Activated CD8-positive, alpha-beta memory T cell treated with anti-CD3 and anti-CD28 coated beads, Interleukin-2, amount 50 U/mL, for 1 hour (primary cell): ENCODE data around the gene RPL29.
"Not testable (repeated sequence)": the region's sequence is repeated elsewhere in the genome, so short reads cannot be mapped to it uniquely, and the experiment has no call there.

Source experiments
- DNase-seq: peaks from one replicate; pipeline ENCODE4 v3.0.0-alpha.2; 2020; ENCODE audit errors: extremely low read depth

The RPL29 gene

DNA sequence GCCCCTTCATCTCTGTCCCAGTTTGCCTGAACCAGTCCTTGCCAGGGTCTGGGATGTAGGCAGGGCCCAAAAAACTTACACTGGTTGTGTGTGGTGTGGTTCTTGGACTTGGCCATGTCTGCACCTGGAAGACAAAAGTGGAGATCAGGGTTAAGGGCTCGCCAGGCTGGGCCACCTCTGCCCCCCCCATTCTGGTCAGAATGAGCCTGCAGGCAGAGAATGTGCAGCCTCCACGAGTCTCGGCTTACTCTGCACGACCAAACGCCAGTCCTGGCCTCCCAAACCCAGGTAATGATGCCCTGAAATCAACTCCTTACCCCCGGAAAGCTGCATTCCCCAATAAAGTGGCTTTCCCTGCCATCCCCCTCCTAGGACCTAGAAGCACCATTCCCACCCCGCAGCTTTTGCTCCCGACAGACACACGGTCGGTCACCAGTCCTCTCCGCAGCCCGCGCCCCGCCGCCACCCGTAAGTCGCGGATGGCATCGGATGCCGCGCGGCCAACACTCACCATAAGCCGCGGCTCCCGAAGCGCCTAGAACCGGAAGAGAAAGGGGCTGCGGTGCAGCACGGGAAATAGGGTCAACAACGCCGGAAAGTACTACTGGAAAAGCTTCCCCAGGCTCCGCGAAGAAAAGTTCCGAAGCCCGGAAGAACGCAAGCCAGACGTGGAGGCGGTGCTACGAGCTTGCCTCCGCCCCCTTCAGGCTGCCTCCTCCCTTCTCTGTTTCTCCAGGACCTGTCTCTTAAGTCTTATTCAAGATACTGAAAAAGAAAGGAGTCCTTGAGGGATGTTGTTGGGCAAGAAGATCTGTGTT is at the start of gene RPL29:
TSS of gene RPL29 (minus strand) at position 550 of the 818 bp plus-strand sequence. CDS start at position 116, 434 bp downstream.
- peak; percentile 76 for DNase-seq

DNA sequence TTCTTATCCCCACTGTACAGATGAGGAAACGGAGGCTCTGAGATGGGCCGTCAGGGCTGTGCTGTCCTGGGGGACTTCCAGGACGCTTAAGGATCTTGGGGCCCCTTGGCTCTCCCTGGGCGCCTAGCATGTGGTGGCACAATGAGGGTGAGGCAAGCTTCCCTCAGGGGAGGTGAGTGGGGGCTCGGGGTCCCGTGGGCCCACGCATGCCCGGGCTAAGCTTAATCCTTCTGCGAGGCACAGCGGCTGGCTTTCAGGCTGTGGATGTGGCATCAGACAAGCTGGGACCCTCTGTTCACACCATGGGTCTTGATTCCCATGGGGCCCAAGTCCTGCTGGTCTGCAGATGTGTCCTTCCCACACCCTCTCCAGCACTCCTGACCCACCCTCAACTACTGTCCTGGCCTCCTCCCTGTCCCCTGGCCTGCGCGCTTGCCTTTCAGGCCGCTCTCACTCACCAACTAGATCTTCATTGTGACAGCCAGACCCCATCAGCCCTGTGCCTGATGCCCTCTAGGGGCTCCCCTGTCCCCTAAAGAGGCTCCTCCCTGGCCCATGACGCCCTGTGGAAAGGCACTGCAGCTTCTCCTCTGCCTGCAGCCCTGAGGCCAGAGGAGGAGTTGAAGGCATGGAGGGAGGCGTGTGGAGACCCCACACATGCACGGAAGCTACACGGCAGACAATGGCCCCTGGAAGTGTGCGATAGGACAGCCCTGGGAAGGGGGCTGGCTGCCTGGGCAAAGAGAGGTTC is 49.3 kb upstream of the RPL29 start:
- no peak for DNase-seq

DNA sequence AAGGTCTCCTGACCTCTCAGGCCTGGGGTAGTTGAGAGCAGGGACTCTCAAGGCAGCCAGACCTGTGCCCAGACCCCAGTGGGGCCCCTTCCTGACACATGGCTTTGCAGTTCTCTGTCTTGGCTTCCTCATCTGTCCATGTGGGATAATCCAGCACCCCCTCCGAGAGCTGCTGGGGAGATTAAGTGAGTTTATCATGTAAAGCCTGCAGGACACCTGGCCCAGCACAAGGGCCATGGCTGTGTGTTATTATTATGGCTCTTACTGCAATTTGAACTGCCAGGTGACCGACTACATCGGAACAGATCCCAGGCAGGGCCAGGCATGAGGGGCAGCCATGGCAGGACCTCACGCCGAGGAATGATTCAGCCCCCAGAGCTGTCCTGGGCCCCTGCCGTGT is 48.1 kb upstream of the RPL29 start:
- DNase-seq: no peak

DNA sequence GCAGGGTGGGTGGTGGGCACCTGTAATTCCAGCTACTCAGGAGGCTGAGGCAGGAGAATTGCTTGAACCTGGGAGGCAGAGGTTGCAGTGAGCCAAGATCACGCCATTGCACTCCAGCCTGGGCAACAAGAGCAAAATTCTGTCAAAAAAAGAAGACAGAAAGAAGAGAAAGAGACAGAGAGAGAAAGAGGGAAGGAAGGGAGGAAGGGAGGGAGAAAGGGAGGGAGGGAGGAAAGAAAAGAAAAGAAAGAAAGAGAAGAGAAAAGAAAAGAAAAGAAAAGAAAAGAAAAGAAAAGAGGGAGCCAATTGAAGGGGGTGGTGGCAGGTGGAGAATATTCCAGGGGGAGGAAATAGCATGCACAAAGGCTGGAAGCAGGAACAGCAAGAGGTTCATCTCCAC is 47.3 kb upstream of the RPL29 start:
- not testable (repeated sequence) for DNase-seq

DNA sequence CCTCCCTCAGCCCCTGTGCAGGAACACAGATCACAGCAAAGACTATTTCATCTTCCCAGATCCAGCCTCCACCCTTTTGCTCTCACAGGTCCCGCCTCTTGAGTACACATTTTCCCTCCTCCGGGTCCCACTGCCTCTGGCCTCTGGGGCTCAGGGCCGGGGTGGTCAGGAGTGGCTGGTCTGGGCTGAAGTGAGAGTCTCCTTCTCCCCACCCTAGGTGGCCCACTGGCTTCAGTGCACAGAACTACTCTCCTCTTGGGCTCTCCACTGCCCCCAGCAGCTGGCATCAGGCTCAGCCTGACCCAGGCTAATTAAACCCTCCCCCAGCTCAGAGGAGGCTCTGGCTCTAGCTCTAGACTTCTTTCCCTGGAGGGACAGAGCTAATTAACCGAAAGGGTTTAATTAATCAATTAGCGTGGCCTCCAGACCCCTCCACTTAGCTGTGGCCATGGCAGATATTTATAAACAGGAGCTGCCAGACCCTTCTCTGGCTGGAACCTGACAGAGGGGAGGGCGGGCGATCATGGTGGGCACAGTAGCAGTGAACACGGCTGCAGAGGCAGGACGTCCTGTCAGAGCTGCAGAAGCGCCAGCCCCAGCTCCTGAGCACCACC is 45.5 kb upstream of the RPL29 start:
- DNase-seq: no peak

DNA sequence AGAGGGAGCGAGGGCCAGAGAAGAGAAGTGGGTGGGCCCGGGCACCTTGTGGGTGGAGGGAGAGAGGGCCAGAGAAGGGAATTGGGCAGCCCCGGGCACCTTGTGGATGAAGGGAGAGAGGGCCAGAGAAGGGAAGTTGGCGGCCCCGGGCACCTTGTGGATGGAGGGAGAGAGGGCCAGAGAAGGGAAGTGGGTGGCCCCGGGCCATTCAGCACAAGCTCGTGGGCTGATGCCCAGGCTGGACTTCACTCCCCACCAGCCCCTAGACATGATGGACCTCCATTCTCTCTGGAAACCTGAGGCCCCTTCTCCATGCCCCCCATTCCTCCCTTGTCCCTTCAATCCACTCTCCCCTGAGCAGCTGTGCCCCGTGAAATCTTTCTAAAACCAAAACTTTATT is 44.9 kb upstream of the RPL29 start:
- no peak for DNase-seq

DNA sequence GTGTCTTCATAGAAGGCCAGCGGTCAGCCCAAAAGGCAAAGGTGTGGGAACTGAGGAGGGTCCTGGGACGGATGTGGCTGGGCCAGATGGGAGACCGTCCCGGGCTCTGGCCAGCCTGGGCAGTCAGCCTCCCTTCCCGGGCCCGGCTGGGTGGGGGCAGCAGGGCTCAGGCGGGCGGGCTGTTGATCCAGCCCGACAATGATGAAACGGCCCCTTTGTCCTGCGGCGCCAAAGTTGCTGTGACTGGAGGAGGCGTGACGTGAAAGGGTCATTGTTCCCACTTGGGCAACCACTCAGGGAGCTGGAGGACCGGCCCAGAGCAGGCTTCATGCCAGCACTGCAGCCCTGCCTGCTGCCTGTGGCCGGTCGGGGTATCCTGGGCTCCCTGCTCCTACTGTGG is 44.2 kb upstream of the RPL29 start:
- no peak for DNase-seq

DNA sequence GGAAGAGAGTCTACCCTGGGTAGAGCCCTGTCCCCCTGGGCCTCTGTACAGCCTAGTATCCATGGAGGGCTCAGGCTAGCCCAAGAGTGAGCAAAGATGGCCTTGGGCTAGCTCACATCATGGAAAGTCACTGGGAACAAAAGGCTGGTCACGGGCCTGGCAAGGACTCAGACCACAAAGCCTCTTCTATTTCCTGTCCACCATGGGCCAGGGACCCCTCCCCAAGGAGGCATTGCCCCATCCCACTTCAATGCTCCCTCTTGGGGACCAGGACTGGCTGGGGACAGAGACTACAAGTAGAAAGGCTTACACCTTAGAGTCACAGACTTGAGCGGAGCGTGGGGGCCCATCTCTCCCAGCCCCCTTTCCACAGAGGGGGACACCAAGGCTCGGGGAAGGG is 43.7 kb upstream of the RPL29 start:
- DNase-seq: no peak

DNA sequence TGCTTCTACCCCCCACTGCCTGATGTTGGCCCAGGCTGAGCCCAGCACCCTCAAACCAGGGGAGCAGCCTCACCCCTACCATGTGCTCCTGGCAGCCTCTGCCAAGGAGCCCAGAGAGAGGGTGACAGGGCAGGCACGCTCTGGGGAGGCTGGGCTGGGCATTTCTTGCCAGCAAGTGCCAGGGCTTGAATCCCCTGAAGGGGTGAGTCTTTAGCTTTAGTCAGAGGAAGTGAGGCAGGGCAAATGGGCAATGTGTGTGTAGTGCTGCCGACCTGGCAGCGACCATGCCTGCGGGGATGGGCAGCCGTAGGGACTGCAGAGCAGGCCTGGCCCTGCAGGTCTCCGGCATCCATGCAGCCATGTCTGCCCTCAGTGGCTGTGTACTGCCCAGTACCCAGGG is 42.5 kb upstream of the RPL29 start:
- no peak for DNase-seq

DNA sequence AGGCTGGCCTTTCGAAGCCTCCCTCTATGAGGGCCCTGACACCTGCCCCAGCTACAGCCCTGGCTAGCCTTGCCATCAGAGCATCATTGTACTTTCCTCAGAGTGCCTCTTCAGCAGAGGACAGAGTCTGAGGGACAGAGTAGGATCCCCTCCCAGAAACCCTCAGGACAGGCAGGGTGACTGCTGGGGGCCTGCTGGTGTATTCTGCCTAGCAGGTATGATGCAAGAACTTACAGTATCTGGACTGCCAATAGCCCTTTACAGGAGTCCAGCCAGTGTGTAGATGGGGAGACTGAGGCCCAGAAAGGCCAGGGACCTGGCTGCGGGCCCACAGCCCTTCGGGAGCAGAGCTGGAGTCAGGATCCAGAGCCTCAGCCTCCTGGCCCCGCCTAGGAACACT is 41.6 kb upstream of the RPL29 start:
- no peak for DNase-seq

DNA sequence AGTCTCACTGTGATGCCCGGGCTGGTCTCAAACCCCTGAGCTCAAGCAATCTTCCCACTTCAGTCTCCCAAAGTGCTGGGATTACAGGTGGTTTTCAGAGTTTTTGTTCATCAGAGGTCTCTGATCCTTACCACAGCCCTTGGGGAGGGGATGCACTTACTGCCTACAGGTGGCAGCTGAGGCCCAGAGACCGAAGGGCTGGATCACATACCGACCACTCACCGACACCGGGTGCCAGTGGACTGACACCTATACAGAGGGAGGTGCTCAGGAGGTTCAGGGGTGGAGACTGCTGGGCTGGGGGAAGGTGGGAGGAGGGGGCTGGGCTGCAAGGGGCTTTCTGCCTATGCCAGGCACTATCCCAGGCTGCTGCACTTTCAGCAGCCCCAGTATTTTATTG is 41.1 kb upstream of the RPL29 start:
- no peak for DNase-seq

DNA sequence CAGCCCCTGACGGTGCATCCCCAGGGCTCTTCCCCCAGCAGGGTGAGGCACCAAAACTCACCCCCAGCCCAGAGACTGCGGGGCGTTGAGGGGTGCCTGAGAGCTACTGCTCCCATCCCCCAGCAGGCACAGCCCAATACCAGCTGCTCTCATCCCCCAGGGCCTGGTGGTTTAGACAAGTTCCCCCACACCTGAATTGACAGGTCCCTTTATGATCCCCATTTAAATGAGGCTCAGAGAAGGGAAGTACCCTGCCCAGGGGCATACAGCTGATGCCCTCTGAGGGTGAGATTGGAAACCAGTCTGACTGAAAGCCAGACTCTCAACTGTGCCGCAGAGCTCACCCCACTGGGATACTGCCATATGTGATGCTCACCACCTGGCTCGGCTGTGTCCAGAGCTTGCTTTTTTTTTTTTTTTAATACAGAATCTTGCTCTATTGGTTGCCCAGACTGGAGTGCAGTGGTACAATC is 40.6 kb upstream of the RPL29 start:
- no peak for DNase-seq

DNA sequence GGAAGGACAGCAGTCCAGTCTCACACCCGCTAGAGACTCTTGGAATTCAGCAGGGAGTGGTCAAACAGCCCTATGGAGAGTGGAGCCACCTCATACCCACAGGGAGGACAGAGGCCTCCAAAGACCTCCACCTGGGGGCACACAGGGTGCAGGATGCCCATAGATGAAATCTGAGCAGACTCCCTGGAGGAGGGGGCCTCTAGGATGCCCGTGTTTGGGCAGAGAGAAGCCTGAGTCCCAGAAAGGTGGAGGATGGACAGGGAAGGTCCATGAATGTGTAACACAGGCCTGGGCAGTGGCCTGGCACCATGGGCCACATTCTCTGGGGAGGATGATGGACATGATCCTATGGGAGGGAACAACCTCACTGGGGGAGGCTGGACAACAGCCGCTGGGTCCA is 39.0 kb upstream of the RPL29 start:
- no peak for DNase-seq

DNA sequence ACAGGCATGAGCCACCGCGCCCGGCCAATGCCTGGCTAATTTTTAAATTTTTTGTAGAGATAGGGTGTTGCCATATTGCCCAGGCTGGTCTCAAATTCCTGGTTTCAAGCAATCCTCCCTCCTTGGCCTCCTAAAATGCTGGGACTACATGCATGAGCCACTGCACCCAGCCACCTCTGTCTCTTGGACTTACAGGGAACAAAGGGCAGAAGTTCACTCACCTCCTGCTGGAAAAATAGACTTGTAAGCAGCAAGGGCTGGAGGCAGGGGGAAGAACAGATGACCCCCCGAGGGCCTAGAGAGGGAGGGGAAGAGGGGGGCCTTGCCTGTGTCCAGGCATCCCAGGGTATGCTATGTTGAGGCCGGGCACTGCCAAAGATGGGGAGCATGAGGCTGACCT is 38.5 kb upstream of the RPL29 start:
- no peak for DNase-seq

DNA sequence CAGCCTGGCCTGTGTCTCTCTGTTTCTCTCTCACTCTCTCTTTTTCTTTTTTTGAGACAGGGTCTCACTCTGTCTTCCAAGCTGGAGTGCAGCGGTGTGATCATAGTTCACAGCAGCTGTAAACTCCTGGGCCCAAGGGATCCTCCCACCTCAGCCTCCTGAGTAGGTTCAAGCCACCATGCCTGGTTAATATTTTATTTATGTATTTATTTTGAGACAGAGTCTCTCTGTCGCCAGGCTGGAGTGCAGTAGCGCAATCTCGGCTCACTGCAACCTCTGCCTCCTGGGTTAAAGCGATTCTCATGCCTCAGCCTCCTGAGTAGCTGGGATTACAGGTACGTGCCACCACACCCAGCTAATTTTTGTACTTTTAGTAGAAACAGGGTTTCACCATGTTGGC is 38.1 kb upstream of the RPL29 start:
- not testable (repeated sequence) for DNase-seq

DNA sequence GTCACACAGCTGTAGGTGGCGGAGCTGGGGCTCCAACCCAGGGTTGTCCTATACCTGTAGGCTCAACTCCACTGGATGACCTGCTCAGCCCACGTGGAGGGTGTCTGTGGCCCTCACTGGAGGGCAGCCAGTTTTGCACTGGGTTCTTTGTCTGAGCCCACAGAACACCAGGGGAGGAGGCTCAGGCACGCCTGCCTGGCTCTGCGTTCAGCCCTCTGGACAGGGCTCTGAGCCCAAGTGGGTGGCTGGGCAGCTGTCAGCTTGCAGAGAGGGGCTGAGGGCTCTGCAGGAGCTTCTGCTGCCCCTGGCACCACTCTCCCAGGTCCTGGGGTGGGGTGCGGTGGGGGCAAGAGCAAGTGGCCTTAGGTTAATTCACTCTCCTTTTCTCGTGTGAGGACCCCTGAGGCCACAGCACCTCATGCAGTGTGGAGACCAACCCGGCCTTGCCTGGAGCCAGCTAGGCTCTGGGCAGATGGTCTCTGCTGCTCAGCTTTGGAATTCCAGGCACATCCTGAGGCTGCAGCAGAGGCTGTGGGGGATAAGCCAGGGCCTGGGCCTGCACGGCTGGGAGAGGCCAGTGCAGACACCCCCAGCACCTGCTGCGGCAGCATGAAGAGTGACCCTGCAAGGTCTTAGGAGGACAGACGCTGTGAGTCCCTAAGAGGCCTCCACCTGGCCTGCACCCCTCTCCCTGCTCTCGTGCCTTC is 37.2 kb upstream of the RPL29 start:
- no peak for DNase-seq

DNA sequence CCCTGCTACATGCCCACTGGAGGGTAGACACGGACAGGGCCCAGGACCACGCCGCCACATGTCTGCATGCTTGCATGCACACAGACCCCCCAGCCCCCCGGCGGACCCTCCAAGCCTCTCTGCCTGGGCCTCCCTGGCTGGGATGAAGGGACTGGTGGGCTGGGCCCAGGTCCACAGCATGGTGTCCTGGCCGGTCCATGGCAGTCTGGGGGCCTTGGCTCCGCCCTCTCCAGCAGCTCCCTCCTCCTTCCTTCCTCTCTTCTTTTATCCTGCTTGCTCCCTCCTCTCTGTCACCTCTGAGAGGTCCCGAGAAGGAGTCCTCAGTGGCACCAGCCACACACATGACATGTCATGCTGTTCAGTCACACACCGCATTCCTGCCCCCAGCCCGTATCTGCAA is 36.2 kb upstream of the RPL29 start:
- DNase-seq: no peak

DNA sequence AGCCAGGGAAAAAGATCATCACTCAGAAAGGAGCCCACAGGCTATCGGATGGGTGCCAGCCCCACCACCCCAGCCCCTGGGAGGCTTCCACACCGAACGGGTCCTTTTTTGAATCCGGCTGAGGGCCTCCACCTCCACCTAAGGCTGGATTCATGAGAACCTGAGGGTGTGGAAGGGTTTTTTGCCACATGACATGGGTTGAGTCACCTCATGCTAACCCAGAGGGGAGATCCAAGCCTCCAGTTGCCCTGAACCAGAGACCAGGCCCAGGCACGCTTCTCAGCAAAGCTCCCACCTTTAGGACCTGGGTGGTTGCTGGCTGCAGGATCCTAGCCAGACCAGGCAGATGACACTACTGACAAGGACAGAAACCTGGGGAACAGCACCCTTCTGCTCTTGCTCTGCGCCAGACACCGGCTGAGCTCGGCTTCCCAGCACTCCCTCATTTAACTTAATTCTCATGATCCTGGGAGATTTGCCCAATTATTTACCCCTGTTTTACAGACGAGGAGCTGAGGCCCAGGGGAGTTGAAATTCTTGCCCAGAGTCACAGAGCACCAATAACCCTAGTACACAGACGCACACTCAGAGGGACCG is 35.1 kb upstream of the RPL29 start:
- no peak for DNase-seq

DNA sequence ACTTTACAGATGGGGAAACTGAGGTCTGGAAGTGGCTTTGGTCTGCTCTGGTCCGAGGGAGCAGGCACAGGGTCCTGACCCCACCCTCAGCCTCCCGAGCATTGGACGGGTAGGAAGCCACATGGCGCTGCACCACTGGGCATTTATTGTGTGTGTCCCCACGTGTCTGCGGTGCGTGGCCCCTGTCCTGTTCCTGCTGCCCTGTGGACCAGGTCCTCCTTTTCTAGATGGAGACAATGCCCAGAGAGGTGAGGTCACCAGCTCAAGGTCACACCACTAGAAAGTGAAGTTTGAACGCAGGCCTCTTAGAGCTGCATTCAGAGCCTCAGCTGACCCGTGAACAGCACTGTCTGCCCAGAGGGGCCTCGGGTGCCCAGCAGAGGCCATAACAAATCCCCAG is 33.8 kb upstream of the RPL29 start:
- no peak for DNase-seq

DNA sequence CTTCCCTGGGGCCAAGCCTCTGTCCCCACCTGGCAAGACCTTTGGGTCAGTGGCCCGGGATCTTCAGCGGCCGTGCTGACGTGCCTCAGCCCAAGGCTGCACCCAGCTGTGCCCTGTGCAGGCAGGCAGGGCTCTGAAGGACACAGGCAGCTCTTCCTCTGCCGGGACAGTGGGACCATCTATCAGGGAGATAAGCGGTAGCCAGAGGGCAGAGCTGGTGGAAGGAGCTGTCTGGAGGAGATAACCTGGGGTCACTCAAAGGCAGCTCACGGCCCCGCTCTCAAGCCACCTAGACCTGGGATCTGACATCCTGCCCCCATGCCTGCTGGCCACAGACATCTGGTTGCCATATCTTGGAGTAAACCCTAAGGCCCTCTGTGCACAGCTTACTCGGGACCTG is 33.4 kb upstream of the RPL29 start:
- no peak for DNase-seq

DNA sequence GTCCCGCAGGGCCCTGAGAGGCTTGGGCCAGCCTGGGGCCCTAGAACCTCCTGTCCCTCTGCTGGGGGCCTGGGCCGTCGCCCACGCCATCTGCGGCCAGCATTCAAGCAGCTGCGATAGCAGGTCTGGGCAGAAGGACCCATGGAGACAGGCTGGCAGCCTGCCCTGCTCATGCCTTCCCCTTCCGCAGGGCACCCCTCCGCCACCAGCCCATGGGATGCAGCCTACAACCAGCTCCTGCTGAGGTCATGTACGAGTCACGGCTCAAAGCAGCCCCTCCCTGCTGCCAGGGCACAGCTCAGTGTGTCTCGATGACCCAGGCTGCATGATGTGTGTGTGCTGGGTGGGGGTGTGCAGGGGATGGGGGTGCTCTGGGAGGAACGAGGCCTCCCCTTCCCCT is 32.9 kb upstream of the RPL29 start:
- no peak for DNase-seq

DNA sequence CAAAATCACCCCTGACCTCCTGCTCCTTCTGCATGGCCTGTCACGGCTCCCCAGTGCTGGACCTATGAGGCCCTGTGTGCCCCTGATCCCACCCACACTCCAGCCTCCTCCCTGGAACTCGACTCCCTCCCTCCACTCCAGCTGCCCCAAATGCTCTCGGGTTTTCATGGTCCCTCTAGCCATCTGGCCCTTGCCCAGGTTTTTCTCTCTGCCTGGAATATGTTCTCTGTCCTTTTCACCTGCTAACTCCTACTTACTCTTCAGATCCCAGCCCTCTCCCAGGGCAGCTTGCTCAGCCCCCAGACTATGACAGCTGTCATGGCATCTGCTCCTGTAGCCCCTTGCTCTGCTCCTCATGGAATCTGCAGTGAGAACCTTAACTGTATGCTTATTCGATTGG is 30.3 kb upstream of the RPL29 start:
- no peak for DNase-seq
